ENCODE data around the gene HARS2.

Gene HARS2

DNA sequence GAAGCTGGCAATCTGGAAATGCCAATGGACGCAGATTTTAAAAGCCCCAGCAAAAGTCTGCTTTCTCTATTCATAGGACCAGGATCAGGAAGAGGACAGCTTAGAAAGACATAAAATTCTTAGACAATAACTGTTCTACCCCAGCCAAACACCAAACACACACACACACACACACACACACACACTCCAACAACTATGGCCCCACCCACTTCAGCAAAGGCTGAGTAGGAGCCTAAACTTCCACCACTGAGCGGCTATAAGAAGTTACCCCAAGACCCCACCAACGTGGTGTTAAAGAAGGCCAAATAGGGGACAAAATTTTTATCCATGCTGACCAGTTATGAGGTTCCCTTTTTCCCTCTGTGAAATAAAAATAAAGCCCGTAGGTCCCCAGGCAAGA lies 41.8 kb downstream of the HARS2 start:
- no peaks in the 10 kb centered on the region for H4K20me1 ChIP-seq (ENCODE audit: insufficient read depth, low read length, poor library complexity, severe bottlenecking)
- no peaks in the 10 kb centered on the region for H3K9me3 ChIP-seq (ENCODE audit: insufficient read depth, low read depth, low read length)
- no peak for TF ChIP-seq EZH2phosphoT487 (IDR thresholded peaks at IDR 0.05; ENCODE audit: borderline replicate concordance)
- TF ChIP-seq, protein P1, sequence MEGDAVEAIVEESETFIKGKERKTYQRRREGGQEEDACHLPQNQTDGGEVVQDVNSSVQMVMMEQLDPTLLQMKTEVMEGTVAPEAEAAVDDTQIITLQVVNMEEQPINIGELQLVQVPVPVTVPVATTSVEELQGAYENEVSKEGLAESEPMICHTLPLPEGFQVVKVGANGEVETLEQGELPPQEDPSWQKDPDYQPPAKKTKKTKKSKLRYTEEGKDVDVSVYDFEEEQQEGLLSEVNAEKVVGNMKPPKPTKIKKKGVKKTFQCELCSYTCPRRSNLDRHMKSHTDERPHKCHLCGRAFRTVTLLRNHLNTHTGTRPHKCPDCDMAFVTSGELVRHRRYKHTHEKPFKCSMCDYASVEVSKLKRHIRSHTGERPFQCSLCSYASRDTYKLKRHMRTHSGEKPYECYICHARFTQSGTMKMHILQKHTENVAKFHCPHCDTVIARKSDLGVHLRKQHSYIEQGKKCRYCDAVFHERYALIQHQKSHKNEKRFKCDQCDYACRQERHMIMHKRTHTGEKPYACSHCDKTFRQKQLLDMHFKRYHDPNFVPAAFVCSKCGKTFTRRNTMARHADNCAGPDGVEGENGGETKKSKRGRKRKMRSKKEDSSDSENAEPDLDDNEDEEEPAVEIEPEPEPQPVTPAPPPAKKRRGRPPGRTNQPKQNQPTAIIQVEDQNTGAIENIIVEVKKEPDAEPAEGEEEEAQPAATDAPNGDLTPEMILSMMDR (conservative IDR thresholded peaks at IDR 0.05; ENCODE audit: low read length) = no peak
- no peak overlapping the region for H3K4me2 ChIP-seq (ENCODE audit: low read depth, low read length, poor library complexity, severe bottlenecking)
- no peaks in the 10 kb centered on the region for H3K36me3 ChIP-seq (ENCODE audit: insufficient read depth, low read length)
- H3K9me2 ChIP-seq (replicated peaks; ENCODE audit: low read depth, low read length) = no peaks in the 10 kb centered on the region
- no peak overlapping the region for H3K9ac ChIP-seq (ENCODE audit: low read depth, low read length, poor library complexity, severe bottlenecking)
- no peaks in the 10 kb centered on the region for H3F3A ChIP-seq (ENCODE audit: low read depth)
- no peaks in the 10 kb centered on the region for H3K79me2 ChIP-seq (ENCODE audit: insufficient read depth, low read length)
- no peaks in the 10 kb centered on the region for H3K4me1 ChIP-seq (ENCODE audit: insufficient read depth, low read length, poor library complexity, severe bottlenecking)
- no peak overlapping the region for H2AFZ ChIP-seq (ENCODE audit: low read length)
- H3K27me3 ChIP-seq (ENCODE audit: insufficient read depth, low read length, poor library complexity, severe bottlenecking) = no peaks in the 10 kb centered on the region
- H3K4me3 ChIP-seq (ENCODE audit: low read length, poor library complexity, severe bottlenecking) = no peak overlapping the region

DNA sequence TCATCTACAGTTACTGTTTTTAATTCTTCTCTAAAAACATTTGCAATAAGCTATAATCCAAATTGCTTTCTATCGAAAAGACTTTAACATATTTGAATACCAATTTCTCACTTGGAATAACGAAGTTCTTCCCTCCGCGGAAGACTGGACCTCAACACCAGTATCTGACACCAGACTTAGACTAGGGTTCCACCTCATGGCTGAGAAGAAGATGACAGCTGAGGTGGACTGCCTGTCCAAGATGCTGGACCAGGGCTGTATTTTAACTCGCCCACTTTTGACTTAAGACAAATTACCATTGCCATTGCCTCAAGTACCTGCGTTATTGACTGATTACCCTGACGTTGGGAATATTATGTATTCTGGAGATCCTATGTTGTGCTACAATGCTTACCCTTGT lies 43.1 kb downstream of the HARS2 start:
- TF ChIP-seq EZH2phosphoT487 (IDR thresholded peaks at IDR 0.05; ENCODE audit: borderline replicate concordance) = no peak
- TF ChIP-seq, protein P1 (conservative IDR thresholded peaks at IDR 0.05; ENCODE audit: low read length) = no peak
- H2AFZ ChIP-seq (ENCODE audit: low read length) = no peak overlapping the region
- H4K20me1 ChIP-seq (ENCODE audit: insufficient read depth, low read length, poor library complexity, severe bottlenecking) = no peaks in the 10 kb centered on the region
- no peak overlapping the region for H3K4me2 ChIP-seq (ENCODE audit: low read depth, low read length, poor library complexity, severe bottlenecking)
- H3K27me3 ChIP-seq (ENCODE audit: insufficient read depth, low read length, poor library complexity, severe bottlenecking) = no peaks in the 10 kb centered on the region
- H3K79me2 ChIP-seq (ENCODE audit: insufficient read depth, low read length) = no peaks in the 10 kb centered on the region
- H3F3A ChIP-seq (ENCODE audit: low read depth) = no peaks in the 10 kb centered on the region
- no peaks in the 10 kb centered on the region for H3K9me3 ChIP-seq (ENCODE audit: insufficient read depth, low read depth, low read length)
- no peak overlapping the region for H3K9ac ChIP-seq (ENCODE audit: low read depth, low read length, poor library complexity, severe bottlenecking)
- no peak overlapping the region for H3K4me3 ChIP-seq (ENCODE audit: low read length, poor library complexity, severe bottlenecking)
- H3K9me2 ChIP-seq (replicated peaks; ENCODE audit: low read depth, low read length) = no peaks in the 10 kb centered on the region
- H3K4me1 ChIP-seq (ENCODE audit: insufficient read depth, low read length, poor library complexity, severe bottlenecking) = no peaks in the 10 kb centered on the region
- no peaks in the 10 kb centered on the region for H3K36me3 ChIP-seq (ENCODE audit: insufficient read depth, low read length)

DNA sequence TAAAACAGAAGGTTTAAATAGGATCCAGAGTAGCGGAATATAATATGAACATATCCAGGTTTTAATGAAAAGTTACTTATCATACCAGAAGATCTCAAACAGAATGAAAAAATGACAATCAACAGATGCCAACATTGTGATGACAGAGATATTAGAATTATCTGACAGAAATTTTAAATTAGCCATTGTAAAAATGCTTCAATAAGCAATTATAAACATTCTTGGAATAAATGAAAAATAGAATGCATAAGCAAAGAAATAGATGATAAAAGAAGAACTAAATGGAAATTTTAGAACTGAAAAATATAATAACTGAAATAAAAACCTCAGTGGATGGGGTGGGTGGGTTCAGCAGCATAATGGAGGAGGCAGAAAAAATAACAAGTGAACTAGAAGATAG lies 46.2 kb downstream of the HARS2 start:
- H3K4me2 ChIP-seq (ENCODE audit: low read depth, low read length, poor library complexity, severe bottlenecking) = no peak overlapping the region
- H3K4me1 ChIP-seq (ENCODE audit: insufficient read depth, low read length, poor library complexity, severe bottlenecking) = no peaks in the 10 kb centered on the region
- H4K20me1 ChIP-seq (ENCODE audit: insufficient read depth, low read length, poor library complexity, severe bottlenecking) = no peaks in the 10 kb centered on the region
- H3K79me2 ChIP-seq (ENCODE audit: insufficient read depth, low read length) = no peaks in the 10 kb centered on the region
- H3K9ac ChIP-seq (ENCODE audit: low read depth, low read length, poor library complexity, severe bottlenecking) = no peak overlapping the region
- TF ChIP-seq, protein P1 (conservative IDR thresholded peaks at IDR 0.05; ENCODE audit: low read length) = no peak
- no peak for TF ChIP-seq EZH2phosphoT487 (IDR thresholded peaks at IDR 0.05; ENCODE audit: borderline replicate concordance)
- no peak overlapping the region for H3K4me3 ChIP-seq (ENCODE audit: low read length, poor library complexity, severe bottlenecking)
- no peaks in the 10 kb centered on the region for H3F3A ChIP-seq (ENCODE audit: low read depth)
- no peaks in the 10 kb centered on the region for H3K9me3 ChIP-seq (ENCODE audit: insufficient read depth, low read depth, low read length)
- H3K9me2 ChIP-seq (replicated peaks; ENCODE audit: low read depth, low read length) = no peaks in the 10 kb centered on the region
- H3K27me3 ChIP-seq (ENCODE audit: insufficient read depth, low read length, poor library complexity, severe bottlenecking) = no peaks in the 10 kb centered on the region
- no peak overlapping the region for H2AFZ ChIP-seq (ENCODE audit: low read length)
- no peaks in the 10 kb centered on the region for H3K36me3 ChIP-seq (ENCODE audit: insufficient read depth, low read length)
